HG03196 (cell line): ENCODE results near the gene HSPB7.
"Not testable (repeated sequence)": the region's sequence is repeated elsewhere in the genome, so short reads cannot be mapped to it uniquely, and the experiment has no call there.

Experiments
- ATAC-seq: cut with Tn5 transposase; IDR thresholded peaks from one replicate; pipeline ENCODE4 v1.9.1; 2021; ENCODE audit not compliant: unreplicated experiment

The HSPB7 gene

DNA sequence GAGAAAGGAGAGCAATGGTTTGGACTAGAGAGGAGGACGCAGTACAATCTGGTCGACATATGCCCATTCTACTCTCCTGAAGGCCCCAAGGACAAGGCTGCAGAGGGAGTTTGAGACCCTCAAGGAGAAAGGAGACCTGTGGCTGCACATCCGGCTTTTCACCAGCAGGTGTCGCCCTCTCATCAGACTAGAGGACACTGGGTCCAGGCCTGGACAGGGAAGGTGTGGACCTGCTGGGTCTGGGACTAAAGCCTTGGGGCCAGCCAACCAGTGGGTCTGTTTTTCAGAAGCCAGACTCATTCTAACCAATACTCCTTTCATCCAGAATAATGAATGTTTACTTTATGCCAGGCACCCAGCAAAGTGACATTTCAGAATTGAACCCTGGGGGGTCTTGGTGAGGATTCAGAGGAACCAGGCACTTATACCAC, 8.8 kb downstream of the HSPB7 start:
- no peak for ATAC-seq

DNA sequence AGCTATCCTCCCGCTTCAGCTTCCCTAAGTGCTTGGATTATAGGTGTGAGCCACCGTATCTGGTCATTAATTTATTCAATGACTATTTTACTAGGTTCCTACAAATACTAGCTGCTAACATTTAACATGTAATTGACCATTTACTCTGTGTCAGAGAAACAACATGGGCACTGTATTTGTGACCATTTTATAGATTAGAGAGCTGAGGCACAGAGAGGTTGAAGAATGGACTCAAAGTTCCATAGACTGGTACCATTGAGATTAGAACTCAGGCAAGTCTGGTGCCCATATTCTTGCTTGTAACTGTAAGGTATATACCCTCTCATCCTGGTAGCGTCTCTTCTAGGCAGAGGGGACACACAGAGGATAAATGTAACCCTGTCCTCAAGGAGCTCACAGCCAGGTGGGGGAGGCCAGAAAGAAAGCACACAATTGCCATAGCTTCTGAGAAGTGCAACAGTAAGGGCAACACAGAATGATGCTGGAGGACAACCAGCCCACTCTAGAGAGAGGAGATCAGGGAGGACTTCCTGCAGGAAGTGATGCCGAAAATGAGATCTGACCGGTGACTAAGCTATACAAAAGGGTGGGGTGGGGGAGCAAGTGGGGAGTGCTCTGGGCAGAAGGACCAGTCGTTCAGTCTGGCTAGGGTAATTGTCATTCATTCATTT, 10.0 kb downstream of the HSPB7 start:
- no peak for ATAC-seq

DNA sequence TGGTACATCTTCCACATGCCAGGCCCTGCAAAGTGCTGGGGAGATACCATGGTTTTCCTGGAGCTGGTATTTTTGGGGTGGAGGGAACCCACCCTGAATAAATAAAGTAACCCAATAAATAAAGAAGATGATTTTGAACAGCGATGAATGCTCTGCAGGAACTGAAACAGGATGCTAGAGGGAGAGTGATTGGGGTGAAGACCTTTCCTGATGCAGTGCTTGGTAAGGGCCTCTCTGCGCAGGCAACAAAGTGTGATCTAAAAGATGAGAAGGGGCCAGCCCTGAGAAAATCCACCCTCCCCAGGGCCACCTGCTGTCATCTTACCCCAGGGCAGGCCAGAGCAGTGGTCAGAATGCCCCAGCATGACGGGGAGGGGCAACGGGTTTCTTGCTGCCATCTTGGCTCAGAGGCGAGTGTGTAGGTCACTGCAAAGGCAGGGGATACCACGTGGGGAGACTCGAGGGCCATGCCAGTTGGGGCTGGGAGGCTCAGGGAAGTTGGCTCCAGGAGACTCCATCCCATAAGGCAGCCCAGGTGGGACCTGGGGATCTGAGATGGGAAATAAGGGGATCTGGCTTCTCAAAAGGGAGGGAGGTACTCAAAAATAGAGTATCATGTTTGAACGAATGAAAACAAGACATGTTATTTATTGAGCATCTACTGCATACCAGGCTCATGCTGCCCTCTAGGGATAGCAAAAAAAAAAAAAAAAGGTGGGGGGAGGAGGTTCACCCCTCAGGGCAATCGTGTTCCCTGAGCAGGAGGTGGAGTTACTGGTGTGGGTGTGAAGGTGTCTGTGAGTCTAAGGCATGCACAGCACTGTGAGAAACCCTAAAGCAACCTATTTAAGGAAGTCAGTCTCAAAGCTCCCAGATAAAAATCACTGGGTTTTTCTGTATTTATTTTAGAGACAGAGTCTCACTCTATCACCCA, 11.0 kb downstream of the HSPB7 start:
- ATAC-seq: no peak

DNA sequence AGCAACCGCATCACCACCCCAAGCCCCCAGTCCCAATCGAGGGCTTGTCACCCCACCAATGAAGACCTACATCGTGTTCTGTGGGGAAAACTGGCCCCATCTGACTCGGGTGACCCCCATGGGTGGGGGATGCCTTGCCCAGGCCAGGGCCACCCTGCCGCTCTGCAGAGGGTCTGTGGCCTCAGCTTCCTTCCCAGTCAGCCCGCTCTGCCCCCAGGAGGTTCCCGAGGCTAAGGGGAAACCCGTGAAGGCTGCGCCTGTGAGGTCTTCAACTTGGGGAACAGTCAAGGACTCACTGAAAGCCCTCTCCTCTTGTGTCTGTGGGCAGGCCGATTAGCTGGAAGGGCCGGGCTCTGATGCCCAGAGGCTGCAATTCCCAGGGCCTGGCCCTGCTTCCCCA, 11.8 kb downstream of the HSPB7 start:
- ATAC-seq: no peak

DNA sequence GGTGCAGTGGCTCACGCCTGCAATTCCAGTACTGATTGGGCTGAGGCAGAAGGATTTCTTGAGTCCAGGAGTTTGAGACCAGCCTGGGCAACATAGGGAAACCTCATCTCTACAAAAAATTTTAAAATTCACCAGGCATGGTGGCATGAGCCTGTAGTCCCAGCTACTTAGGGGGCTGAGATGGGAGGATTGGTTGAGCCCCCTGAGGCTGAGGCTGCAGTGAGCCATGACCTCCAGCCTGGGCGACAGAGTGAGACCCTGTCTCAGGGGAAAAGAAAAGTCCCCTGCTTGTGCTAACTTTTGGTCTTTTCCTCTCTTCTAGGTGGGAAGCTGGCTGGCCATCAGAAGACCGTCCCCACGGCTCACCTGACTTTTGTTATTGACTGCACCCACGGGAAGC, 12.2 kb downstream of the HSPB7 start:
- no peak for ATAC-seq

- not testable (repeated sequence) for ATAC-seq
These were observed 16.6 kb downstream of the HSPB7 start for GRCh38 chr1:16001274-16001673.

GRCh38 chr1:15998929-15999328, 18.9 kb downstream of the HSPB7 start:
- no peak for ATAC-seq

GRCh38 chr1:15997637-15998280, 20.1 kb downstream of the HSPB7 start:
- no peak for ATAC-seq

DNA sequence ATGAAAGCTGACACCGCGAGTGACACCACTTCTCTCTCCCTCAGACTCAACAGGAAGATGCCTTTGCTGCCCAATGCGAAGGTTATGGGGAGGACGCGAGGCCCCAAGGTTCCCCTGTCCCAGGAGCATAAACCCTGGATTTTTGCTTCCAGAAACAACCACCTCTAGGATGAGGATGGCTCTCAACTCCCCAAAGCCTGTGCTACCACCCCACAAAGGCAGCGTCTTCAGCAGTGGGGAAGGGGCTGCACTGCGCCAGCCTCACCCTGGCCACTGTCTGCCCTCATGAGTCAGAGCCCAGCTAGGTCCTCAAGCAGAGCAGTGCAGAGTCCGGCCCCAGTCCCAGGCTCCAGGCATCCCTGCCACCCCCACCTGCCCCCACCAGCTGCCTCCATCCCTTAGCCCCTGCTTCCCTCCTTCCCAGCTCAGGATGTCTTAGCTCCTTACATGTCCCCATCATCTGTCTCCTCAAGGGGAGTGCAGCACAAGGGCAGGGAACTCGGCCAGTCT, 20.7 kb downstream of the HSPB7 start:
- ATAC-seq: no peak

- ATAC-seq: no peak
These were observed 23.1 kb downstream of the HSPB7 start for GRCh38 chr1:15994590-15995351.

DNA sequence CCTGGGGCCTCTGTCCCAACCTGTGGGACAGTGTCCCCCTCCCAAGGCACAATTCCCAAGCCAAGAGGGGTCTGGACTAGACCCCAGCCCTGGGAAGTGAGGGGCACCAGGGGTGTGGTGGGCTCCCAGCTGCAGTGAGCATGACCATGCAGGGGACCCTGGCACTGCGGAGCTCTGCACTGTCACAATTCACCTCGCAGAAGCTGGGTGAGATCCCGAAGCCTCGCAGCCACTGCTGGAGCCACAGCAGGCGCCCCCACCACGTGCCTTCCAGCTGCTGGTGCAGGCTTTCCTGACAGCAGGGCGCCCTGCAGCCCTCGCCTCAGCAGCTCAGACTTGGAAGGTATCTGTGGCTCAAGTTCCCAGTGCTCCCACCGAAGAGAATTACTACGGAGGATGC, 23.8 kb downstream of the HSPB7 start:
- no peak for ATAC-seq

DNA sequence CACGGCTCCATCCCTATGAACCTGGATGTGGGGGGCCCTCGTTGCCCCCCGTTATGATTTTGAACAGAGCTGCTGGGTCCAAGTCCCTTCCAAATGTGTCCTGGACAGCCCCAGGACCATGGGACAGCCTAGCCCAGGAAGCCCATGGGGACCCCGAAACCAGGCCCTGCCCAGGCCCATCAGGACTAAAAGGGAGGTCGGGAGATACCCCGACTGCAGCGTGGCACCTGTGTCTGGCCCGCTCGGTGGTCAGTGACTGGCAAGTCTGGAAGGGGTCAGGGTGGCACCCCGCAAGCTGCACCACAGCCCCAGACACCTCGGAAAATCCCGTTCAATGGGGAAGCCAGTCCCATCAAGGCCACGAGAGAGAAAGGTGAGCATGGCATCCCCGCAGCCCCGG, 24.2 kb downstream of the HSPB7 start:
- ATAC-seq: no peak

GRCh38 chr1:15992582-15993500, 25.0 kb downstream of the HSPB7 start:
- no peak for ATAC-seq

DNA sequence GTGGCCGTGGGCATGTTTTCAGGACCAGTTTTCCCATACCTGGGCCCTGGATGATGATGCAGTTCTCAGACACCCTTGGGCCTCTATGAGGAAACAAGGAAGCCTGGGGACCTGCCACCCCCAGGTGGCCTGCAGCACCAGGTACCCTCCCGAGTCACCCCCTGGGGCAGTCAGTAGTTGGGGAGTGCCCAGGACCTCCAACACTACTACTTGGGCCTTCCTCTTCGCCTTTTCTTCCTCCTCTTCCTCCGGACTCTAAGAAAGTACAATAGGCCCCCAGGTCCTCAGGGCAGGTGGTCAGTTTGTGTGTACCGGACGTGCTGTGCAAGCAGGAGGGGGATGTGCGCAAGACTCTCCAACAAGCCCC, 25.7 kb downstream of the HSPB7 start:
- ATAC-seq: no peak

- ATAC-seq: no peak
These were observed 26.2 kb downstream of the HSPB7 start for GRCh38 chr1:15991427-15992186.

- ATAC-seq: no peak
These were observed 28.1 kb downstream of the HSPB7 start for GRCh38 chr1:15989776-15990175.

DNA sequence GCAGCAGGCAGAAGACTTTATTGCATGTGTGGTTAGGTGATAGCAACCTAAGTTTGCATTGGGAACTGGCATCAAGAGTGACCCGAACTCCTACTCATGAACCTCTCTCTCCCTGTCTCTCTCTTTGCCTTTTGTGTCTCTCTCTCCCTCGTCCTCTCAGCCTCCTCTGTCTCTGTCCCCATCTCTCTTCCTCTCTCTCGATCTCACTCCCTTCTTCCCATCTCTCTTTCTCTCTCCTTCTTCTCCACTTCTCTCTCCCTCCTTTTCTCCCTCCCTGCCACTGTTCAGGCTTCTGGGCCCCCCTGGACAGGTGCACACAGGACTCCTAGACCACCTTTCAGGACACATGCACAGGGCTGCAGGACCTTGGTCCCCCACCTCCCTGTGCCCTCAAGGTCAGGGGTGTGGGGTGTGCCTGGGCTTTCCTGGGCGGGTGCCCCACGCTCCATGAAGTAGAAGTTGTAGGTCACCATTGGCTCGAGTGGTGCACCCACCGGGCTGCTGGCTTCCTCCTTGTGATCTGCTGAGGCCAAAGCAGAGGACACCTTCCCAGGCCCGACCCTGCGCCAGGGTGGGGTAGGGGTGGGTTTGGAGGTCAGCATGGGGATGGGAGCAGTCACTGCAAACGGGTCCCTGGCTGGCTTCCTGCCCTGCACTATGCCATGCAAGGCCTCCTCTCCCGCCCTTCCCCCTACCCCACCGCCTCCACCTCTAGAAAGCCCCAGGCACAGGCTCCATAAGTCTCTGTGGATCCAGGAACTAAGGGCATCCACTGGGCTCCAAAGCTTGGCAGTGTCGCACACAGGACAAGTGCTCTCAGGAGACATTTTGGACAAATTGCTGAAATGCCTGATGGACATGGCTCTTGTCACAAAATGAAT, 28.7 kb downstream of the HSPB7 start:
- no peak for ATAC-seq

GRCh38 chr1:15985611-15986297, 32.1 kb downstream of the HSPB7 start:
- no peak for ATAC-seq
